Stimulated activated memory B cell treated with anti-CD40 and anti-IgM and Interleukin-4, amounts not matched to agents 10 μg/mL and 1 μg/mL and 100 μg/mL, for 72 hours (primary cell): Measurements from ENCODE around the gene ODC1.
A peak's percentile ranks its signal among the peaks of the same experiment; 100 is the strongest.
"Not testable (repeated sequence)": the region's sequence is repeated elsewhere in the genome, so short reads cannot be mapped to it uniquely, and the experiment has no call there.

Experiments
- ATAC-seq: fragments of 150-1000 bp; cut with Tn5 transposase; 2 replicates; pipeline ENCODE4 v1.10.0; 2021
- H3K27ac Mint-ChIP-seq: one replicate; pipeline ENCODE4 v1.8.0; 2022; ENCODE audit warnings: mild to moderate bottlenecking, mixed read lengths
- H3K27me3 Mint-ChIP-seq: one replicate; pipeline ENCODE4 v1.8.0; 2022; ENCODE audit warnings: mixed read lengths
- H3K36me3 Mint-ChIP-seq: one replicate; pipeline ENCODE4 v1.8.0; 2022; ENCODE audit warnings: mixed read lengths
- H3K4me1 Mint-ChIP-seq: one replicate; pipeline ENCODE4 v1.8.0; 2022; ENCODE audit warnings: mixed read lengths
- H3K4me3 Mint-ChIP-seq: one replicate; pipeline ENCODE4 v1.8.0; 2022; ENCODE audit warnings: mild to moderate bottlenecking, moderate library complexity, mixed read lengths
- H3K9me3 Mint-ChIP-seq: one replicate; pipeline ENCODE4 v1.8.0; 2022; ENCODE audit warnings: mixed read lengths

ODC1 gene

GRCh38 chr2:10449838-10450691, 1.9 kb upstream of the ODC1 start:
- no peak for ATAC-seq
- Mint-ChIP-seq H3K9me3 (no peaks in the 10 kb centered on the region), H3K4me1 (peaks cover 19% of the 10 kb centered on the region), H3K27me3 (no peaks in the 10 kb centered on the region), H3K36me3 (no peaks in the 10 kb centered on the region), H3K4me3 (no peak overlapping the region), H3K27ac (peak overlapping the region; percentile 85)

GRCh38 chr2:10449486-10449831, 1.3 kb upstream of the ODC1 start:
- peak overlapping the region; percentile 85 for H3K27ac Mint-ChIP-seq
- no peak for ATAC-seq
- no peaks in the 10 kb centered on the region for H3K9me3 Mint-ChIP-seq
- no peaks in the 10 kb centered on the region for H3K27me3 Mint-ChIP-seq
- peak overlapping the region; percentile 78 for H3K4me3 Mint-ChIP-seq
- peaks cover 25% of the 10 kb centered on the region for H3K4me1 Mint-ChIP-seq
- H3K36me3 Mint-ChIP-seq = peaks cover 6% of the 10 kb centered on the region

GRCh38 chr2:10448576-10449485, 704 bp upstream of the ODC1 start:
- Mint-ChIP-seq H3K27ac (peak overlapping the region; percentile 85), H3K4me3 (peak overlapping the region; percentile 78), H3K4me1 (peaks cover 31% of the 10 kb centered on the region), H3K9me3 (no peaks in the 10 kb centered on the region), H3K27me3 (no peaks in the 10 kb centered on the region), H3K36me3 (peaks cover 12% of the 10 kb centered on the region)
- peak; percentile 81 for ATAC-seq

- H3K4me3 Mint-ChIP-seq = peak overlapping the region; percentile 92
Measured at GRCh38 chr2:10447300-10447894, 730 bp downstream of the ODC1 start.

GRCh38 chr2:10446631-10447030, 1.5 kb downstream of the ODC1 start:
- peak overlapping the region; percentile 86 for H3K4me3 Mint-ChIP-seq
- ATAC-seq = no peak

More at GRCh38 chr2:10447300-10447894, 730 bp downstream of the ODC1 start:
- peak; percentile 63 for ATAC-seq
- peaks cover 26% of the 10 kb centered on the region for H3K36me3 Mint-ChIP-seq
- peak overlapping the region; percentile 87 for H3K27ac Mint-ChIP-seq
- peaks cover 37% of the 10 kb centered on the region for H3K4me1 Mint-ChIP-seq
- no peaks in the 10 kb centered on the region for H3K9me3 Mint-ChIP-seq
- no peaks in the 10 kb centered on the region for H3K27me3 Mint-ChIP-seq

GRCh38 chr2:10444463-10444862, 3.7 kb downstream of the ODC1 start:
- Mint-ChIP-seq H3K4me1 (peaks cover 31% of the 10 kb centered on the region), H3K4me3 (peak overlapping the region; percentile 86), H3K27ac (peak overlapping the region; percentile 87), H3K36me3 (peaks cover 44% of the 10 kb centered on the region), H3K27me3 (no peaks in the 10 kb centered on the region), H3K9me3 (no peaks in the 10 kb centered on the region)
- no peak for ATAC-seq

More at GRCh38 chr2:10446631-10447030, 1.5 kb downstream of the ODC1 start:
- Mint-ChIP-seq H3K4me1 (peaks cover 37% of the 10 kb centered on the region), H3K27me3 (no peaks in the 10 kb centered on the region), H3K27ac (peak overlapping the region; percentile 87), H3K9me3 (no peaks in the 10 kb centered on the region), H3K36me3 (peaks cover 33% of the 10 kb centered on the region)

- not testable (repeated sequence) for H3K27me3 Mint-ChIP-seq, ATAC-seq, H3K4me3 Mint-ChIP-seq, H3K27ac Mint-ChIP-seq, H3K9me3 Mint-ChIP-seq
- Mint-ChIP-seq H3K36me3 (peaks cover 49% of the 10 kb centered on the region), H3K4me1 (peaks cover 24% of the 10 kb centered on the region)
Measured at GRCh38 chr2:10442469-10443126, 5.5 kb downstream of the ODC1 start.

GRCh38 chr2:10441948-10442347, 6.2 kb downstream of the ODC1 start:
- H3K36me3 Mint-ChIP-seq = peaks cover 49% of the 10 kb centered on the region
- ATAC-seq = no peak
- H3K9me3 Mint-ChIP-seq = no peaks in the 10 kb centered on the region
- H3K4me1 Mint-ChIP-seq = peaks cover 24% of the 10 kb centered on the region
- no peak overlapping the region for H3K27ac Mint-ChIP-seq
- no peak overlapping the region for H3K4me3 Mint-ChIP-seq
- H3K27me3 Mint-ChIP-seq = no peaks in the 10 kb centered on the region

- Mint-ChIP-seq H3K9me3 (no peaks in the 10 kb centered on the region), H3K27me3 (no peaks in the 10 kb centered on the region), H3K4me1 (peaks cover 22% of the 10 kb centered on the region), H3K36me3 (peaks cover 49% of the 10 kb centered on the region), H3K4me3 (no peak overlapping the region), H3K27ac (no peak overlapping the region)
- ATAC-seq = no peak
Measured at GRCh38 chr2:10440736-10441135, 7.4 kb downstream of the ODC1 start.

GRCh38 chr2:10439971-10440370, 8.2 kb downstream of the ODC1 start:
- Mint-ChIP-seq H3K4me1 (peaks cover 20% of the 10 kb centered on the region), H3K9me3 (no peaks in the 10 kb centered on the region), H3K27me3 (no peaks in the 10 kb centered on the region), H3K27ac (no peak overlapping the region), H3K4me3 (no peak overlapping the region), H3K36me3 (peaks cover 48% of the 10 kb centered on the region)
- no peak for ATAC-seq

GRCh38 chr2:10439185-10439879, 8.8 kb downstream of the ODC1 start:
- peaks cover 41% of the 10 kb centered on the region for H3K36me3 Mint-ChIP-seq
- no peaks in the 10 kb centered on the region for H3K9me3 Mint-ChIP-seq
- peaks cover 20% of the 10 kb centered on the region for H3K4me1 Mint-ChIP-seq
- H3K27ac Mint-ChIP-seq = peak overlapping the region; percentile 27
- no peak overlapping the region for H3K4me3 Mint-ChIP-seq
- H3K27me3 Mint-ChIP-seq = no peaks in the 10 kb centered on the region
- no peak for ATAC-seq

GRCh38 chr2:10438688-10439087, 9.4 kb downstream of the ODC1 start:
- H3K4me1 Mint-ChIP-seq = peaks cover 18% of the 10 kb centered on the region
- peaks cover 35% of the 10 kb centered on the region for H3K36me3 Mint-ChIP-seq
- H3K27me3 Mint-ChIP-seq = no peaks in the 10 kb centered on the region
- ATAC-seq = no peak
- no peaks in the 10 kb centered on the region for H3K9me3 Mint-ChIP-seq
- H3K4me3 Mint-ChIP-seq = no peak overlapping the region
- H3K27ac Mint-ChIP-seq = no peak overlapping the region

GRCh38 chr2:10437806-10438205, 10.3 kb downstream of the ODC1 start:
- Mint-ChIP-seq H3K27me3 (no peaks in the 10 kb centered on the region), H3K9me3 (no peaks in the 10 kb centered on the region), H3K4me3 (no peak overlapping the region), H3K27ac (peak overlapping the region; percentile 41), H3K36me3 (peaks cover 26% of the 10 kb centered on the region), H3K4me1 (peaks cover 22% of the 10 kb centered on the region)
- ATAC-seq = no peak

GRCh38 chr2:10436583-10437110, 11.5 kb downstream of the ODC1 start:
- peaks cover 15% of the 10 kb centered on the region for H3K36me3 Mint-ChIP-seq
- H3K27me3 Mint-ChIP-seq = no peaks in the 10 kb centered on the region
- no peak for ATAC-seq

More at GRCh38 chr2:10436583-10437110, 11.5 kb downstream of the ODC1 start:
- Mint-ChIP-seq H3K9me3 (no peaks in the 10 kb centered on the region), H3K4me3 (no peak overlapping the region), H3K4me1 (peaks cover 31% of the 10 kb centered on the region), H3K27ac (no peak overlapping the region)
